Measurements from ENCODE around the gene STAP1.
"Not testable (repeated sequence)": the region's sequence is repeated elsewhere in the genome, so short reads cannot be mapped to it uniquely, and the experiment has no call there.

Gene STAP1

DNA sequence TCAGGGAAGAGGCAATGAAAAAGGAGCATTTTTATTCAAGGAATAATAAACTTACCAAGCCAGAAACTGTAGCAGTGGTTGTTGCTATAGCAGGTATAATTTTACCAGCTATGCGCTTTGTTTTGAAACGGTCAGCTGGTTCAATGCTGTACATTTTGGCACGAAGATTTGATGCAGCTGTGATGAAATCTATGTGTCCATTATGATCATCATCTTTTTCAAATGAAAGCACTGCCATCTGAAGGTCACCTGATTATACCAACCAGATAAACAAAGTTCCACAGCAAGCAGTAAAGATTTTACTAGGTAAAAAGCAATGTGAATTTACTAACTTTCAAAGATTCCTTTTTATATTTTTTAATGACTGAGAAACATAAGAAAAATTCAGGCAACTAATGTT lies 66.4 kb downstream of the STAP1 start:
- DNase-seq (ENCODE audit: low read depth), result no peak

DNA sequence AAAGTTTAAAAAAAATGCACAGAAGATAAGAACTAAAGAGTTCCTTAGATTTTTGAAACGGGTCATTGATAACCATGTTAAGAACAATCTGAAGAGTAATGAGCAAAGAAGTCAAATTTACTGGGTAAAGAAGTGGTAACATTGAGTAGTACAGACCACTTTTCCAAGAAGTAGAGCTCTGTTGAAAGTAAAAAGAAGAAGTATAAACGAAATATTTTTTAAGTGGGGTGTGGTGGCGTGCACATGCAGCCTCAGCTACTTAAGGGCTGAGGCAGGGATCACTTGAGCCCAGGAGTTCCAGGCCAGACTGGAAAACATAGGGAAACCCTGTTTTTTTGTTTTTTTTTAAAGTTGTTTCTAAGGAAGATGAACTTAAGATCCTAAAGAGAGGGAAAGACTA lies 74.0 kb downstream of the STAP1 start:
- no peak for DNase-seq (ENCODE audit: low read depth)

DNA sequence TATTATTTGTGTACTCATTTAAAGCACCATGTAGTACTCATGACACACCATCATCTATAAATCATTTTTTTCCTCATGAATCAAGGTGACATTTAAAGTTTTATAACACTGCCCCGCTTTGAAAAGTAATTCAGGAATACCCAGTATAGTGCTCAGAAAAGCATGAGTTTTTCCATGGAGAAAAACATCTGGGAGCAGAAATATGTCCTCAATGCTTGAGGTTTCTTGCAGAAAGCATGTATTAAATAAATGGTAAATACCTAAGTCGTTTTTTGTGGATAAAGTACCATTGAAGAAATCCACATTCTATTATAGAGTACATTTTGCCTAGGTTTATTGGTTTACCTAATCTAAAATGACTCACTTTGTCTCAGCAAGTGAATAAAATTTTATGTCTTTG lies 76.2 kb downstream of the STAP1 start:
- DNase-seq (ENCODE audit: low read depth), result no peak

DNA sequence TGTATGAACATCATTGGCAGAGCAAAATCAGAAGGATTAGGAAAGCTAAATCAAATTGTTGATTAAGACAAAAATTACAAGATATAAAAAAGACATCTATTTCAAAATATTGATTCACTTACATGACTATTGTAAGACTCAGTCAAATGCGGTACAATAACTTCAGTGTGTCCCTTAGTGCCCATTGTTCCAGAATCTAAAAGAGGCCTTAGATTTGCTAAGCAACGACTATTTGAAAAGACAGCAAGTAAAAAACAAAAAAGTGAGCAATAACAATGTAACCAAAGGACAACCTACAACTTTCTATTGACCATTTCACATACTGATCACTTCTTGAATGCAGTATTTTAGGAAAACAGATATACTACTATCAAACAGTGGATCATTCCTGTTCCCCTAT lies 76.8 kb downstream of the STAP1 start:
- no peak for DNase-seq (ENCODE audit: low read depth)

DNA sequence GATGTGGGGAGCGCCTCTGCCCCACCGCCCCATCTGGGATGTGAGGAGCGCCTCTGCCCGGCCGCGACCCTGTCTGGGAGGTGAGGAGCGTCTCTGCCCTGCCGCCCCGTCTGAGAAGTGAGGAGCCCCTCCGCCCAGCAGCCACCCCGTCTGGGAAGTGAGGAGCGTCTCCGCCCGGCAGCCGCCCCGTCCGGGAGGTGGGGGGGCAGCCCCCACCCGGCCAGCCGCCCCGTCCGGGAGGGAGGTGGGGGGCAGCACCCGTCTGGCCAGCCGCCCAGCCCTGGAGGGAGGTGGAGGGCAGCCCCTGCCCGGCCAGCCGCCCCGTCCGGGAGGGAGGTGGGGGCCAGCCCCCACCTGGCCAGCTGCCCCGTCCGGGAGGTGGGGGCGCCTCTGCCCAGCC lies 78.5 kb downstream of the STAP1 start:
- not testable (repeated sequence) for DNase-seq (ENCODE audit: low read depth)

DNA sequence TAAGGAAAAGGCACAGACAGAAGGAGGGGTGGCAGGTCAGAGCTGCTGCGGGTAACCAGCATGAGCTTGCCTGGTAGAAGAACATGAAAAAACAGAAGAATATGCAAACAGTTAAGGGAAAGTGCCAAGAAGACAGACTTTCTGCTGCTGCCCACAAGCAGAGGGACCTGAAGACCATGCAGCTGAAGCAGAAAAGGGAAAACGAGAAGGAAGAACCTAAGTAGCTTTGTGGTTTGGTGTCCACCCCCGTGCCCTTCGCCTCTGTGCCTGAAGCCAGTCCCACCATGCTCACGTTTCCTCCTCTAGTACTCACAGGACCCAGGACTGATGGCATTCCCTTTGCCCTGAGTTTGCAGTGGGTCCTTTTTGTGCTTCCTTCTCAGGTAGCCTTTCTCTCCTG lies 79.6 kb downstream of the STAP1 start:
- DNase-seq (ENCODE audit: low read depth), result no peak

DNA sequence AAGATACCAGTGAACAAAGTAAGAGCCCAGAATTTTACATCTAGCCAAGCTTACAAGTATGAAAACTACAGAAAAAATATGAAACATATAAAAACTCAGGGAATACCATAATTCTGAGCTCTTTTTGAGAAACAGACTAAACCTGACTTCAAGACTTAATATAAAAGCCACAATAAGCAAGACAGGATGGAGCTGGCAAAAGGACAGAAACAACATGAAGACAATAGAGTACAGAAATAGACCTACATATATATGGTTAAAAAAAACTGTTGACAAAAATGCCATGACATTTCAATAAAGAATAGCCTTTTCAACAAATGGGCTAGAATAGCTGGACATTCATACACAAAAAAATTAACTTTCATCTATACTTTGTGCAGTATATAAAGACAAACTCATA lies 93.0 kb downstream of the STAP1 start:
- DNase-seq (ENCODE audit: low read depth), result no peak
